Measurements from ENCODE around the gene TASOR. TPM values are rescaled to one million over a fixed set of nuclear protein-coding genes. Genes with fewer than 3 reads are reported as not detected.
A peak's percentile ranks its signal among the peaks of the same experiment; 100 is the strongest.

Gene TASOR
- total RNA-seq, 1 donor from 2014 or later = 53.4 TPM

- no peaks in the 10 kb centered on the region for H3K9me3 ChIP-seq
- intact Hi-C loops (cut with DNase I) = loop anchor here (5.0 kb wide), 5 partner anchors 120 to 1010 kb away; partner anchors contain the start of genes APPL1, ARF4, ARHGEF3 and CCDC66
- TF ChIP-seq CTCF (IDR thresholded peaks at IDR 0.05) = no peak
- peak overlapping the region; percentile 95 to 99 for H3K27ac ChIP-seq
- H3K4me1 ChIP-seq = peaks cover 0 to 3% of the 10 kb centered on the region in 2 donors
- no peaks in the 10 kb centered on the region for H3K36me3 ChIP-seq
- H3K27me3 ChIP-seq = no peaks in the 10 kb centered on the region
- no peak for DNase-seq (ENCODE audit: low spot score in 2 of 2)
- peak overlapping the region; percentile 74 to 82 for H3K4me3 ChIP-seq
Observed at GRCh38 chr3:56681984-56682461, 1.0 kb downstream of the TASOR start.

GRCh38 chr3:56680054-56680580, 2.9 kb downstream of the TASOR start:
- Histone ChIP-seq H3K27me3 (no peaks in the 10 kb centered on the region), H3K9me3 (no peaks in the 10 kb centered on the region), H3K27ac (no peak overlapping the region), H3K4me1 (peaks cover 0 to 3% of the 10 kb centered on the region in 2 donors), H3K36me3 (no peaks in the 10 kb centered on the region), H3K4me3 (no peak overlapping the region)
- intact Hi-C loops (cut with DNase I) = loop anchor here (5.0 kb wide), 5 partner anchors 122 to 1012 kb away; partner anchors contain the start of genes APPL1, ARF4, ARHGEF3 and CCDC66
- DNase-seq (ENCODE audit: low spot score in 2 of 2) = no peak
- no peak for TF ChIP-seq CTCF (IDR thresholded peaks at IDR 0.05)

- no peaks in the 10 kb centered on the region for H3K27me3 ChIP-seq
- no peak for TF ChIP-seq CTCF (IDR thresholded peaks at IDR 0.05)
- no peak overlapping the region for H3K4me3 ChIP-seq
- intact Hi-C loops (cut with DNase I) = no loop called here
- H3K9me3 ChIP-seq = no peaks in the 10 kb centered on the region
- H3K4me1 ChIP-seq = no peaks in the 10 kb centered on the region
- peaks cover 5% of the 10 kb centered on the region in 2 donors for H3K36me3 ChIP-seq
- no peak overlapping the region for H3K27ac ChIP-seq
- no peak for DNase-seq (ENCODE audit: low spot score in 2 of 2)
Observed at GRCh38 chr3:56677286-56677685, 5.8 kb downstream of the TASOR start.

GRCh38 chr3:56673781-56674457, 9.1 kb downstream of the TASOR start:
- Histone ChIP-seq H3K36me3 (peaks cover 18 to 28% of the 10 kb centered on the region in 2 donors), H3K27ac (no peak overlapping the region), H3K4me3 (no peak overlapping the region), H3K4me1 (no peaks in the 10 kb centered on the region), H3K9me3 (no peaks in the 10 kb centered on the region), H3K27me3 (no peaks in the 10 kb centered on the region)
- DNase-seq (ENCODE audit: low spot score in 2 of 2) = no peak
- intact Hi-C loops (cut with DNase I) = no loop called here
- TF ChIP-seq CTCF (IDR thresholded peaks at IDR 0.05) = no peak

- no peaks in the 10 kb centered on the region for H3K4me1 ChIP-seq
- H3K36me3 ChIP-seq = peaks cover 56 to 81% of the 10 kb centered on the region in 2 donors
- no peaks in the 10 kb centered on the region for H3K9me3 ChIP-seq
- no peak overlapping the region for H3K4me3 ChIP-seq
- H3K27ac ChIP-seq = no peak overlapping the region
- TF ChIP-seq CTCF (IDR thresholded peaks at IDR 0.05) = no peak
- no peaks in the 10 kb centered on the region for H3K27me3 ChIP-seq
- intact Hi-C loops (cut with DNase I) = no loop called here
- no peak for DNase-seq (ENCODE audit: low spot score in 2 of 2)
Observed at GRCh38 chr3:56667973-56668579, 15.0 kb downstream of the TASOR start.
